Liver (tissue), 9 donors: Measurements from ENCODE around the gene HLA-DQB1. TPM values are rescaled to one million over a fixed set of nuclear protein-coding genes. Genes with fewer than 3 reads are reported as not detected.

Experiments used
- DNase-seq: peaks from one replicate; pipeline ENCODE4 v3.0.0-alpha.2; 2017; ENCODE audit warnings: low spot score
- H3K27ac ChIP-seq, 2 donors: one replicate each; pipeline ENCODE4 v1.7.0; 2013; ENCODE audit warnings: inconsistent platforms in 2 of 2, low read length in 2 of 2, control low read depth in 1 of 2, low read depth in 1 of 2, mild to moderate bottlenecking in 1 of 2
- H3K27me3 ChIP-seq, 4 donors: one replicate each; pipeline versions ENCODE4 v1.6.1 to v1.7.0; 2013; ENCODE audit warnings: low read length in 3 of 4, inconsistent platforms in 1 of 4, mild to moderate bottlenecking in 1 of 4, moderate library complexity in 1 of 4; ENCODE audit not compliant: control insufficient read depth in 4 of 4, insufficient read depth in 4 of 4
- H3K36me3 ChIP-seq, 4 donors: one replicate each; pipeline versions ENCODE4 v1.6.1 to v1.7.0; 2013; ENCODE audit warnings: low read length in 3 of 4, mild to moderate bottlenecking in 3 of 4, low read depth in 1 of 4, moderate library complexity in 1 of 4; ENCODE audit not compliant: control insufficient read depth in 4 of 4, insufficient read depth in 3 of 4
- H3K4me1 ChIP-seq, 4 donors: one replicate each; pipeline versions ENCODE4 v1.6.1 to v1.7.0; 2013; ENCODE audit warnings: low read length in 3 of 4, mild to moderate bottlenecking in 3 of 4, moderate library complexity in 1 of 4; ENCODE audit not compliant: control insufficient read depth in 4 of 4, insufficient read depth in 4 of 4
- H3K4me3 ChIP-seq, 3 donors: one replicate each; pipeline versions ENCODE4 v1.6.1 to v1.7.0; 2013; ENCODE audit warnings: low read length in 3 of 3, control low read depth in 1 of 3, low read depth in 1 of 3, mild to moderate bottlenecking in 1 of 3
- H3K9ac ChIP-seq, 2 donors: one replicate each; pipeline ENCODE4 v1.7.0; 2013; ENCODE audit warnings: low read length in 2 of 2, mild to moderate bottlenecking in 2 of 2, moderate library complexity in 2 of 2, control low read depth in 1 of 2, low read depth in 1 of 2
- H3K9me3 ChIP-seq, 4 donors: one replicate each; pipeline versions ENCODE4 v1.6.1 to v1.7.0; 2013; ENCODE audit warnings: low read length in 3 of 4; ENCODE audit not compliant: control insufficient read depth in 4 of 4
- FOXA2 ChIP-seq: IDR thresholded peaks from 2 replicates; pipeline ENCODE4 v1.6.1; 2016; ENCODE audit warnings: antibody characterized with exemption
- HNF4A ChIP-seq, 2 donors: conservative IDR thresholded peaks; 2 replicates each; pipeline ENCODE4 v1.6.1; 2016; ENCODE audit warnings: antibody characterized with exemption in 2 of 2, mild to moderate bottlenecking in 2 of 2
- JUND ChIP-seq, 2 donors: IDR thresholded peaks; 2 replicates each; pipeline ENCODE4 v1.6.1; 2016; ENCODE audit warnings: antibody characterized with exemption in 2 of 2
- NR2F2 ChIP-seq: IDR thresholded peaks from 2 replicates; pipeline ENCODE4 v1.6.1; 2016; ENCODE audit warnings: antibody characterized with exemption
- RAD21 ChIP-seq, 2 donors: IDR thresholded peaks; 2 replicates each; pipeline ENCODE4 v1.6.1; 2016; ENCODE audit warnings: antibody characterized with exemption in 2 of 2, mild to moderate bottlenecking in 2 of 2
- RXRA ChIP-seq, 2 donors: IDR thresholded peaks; 2 replicates each; pipeline ENCODE4 v1.6.1; 2017 to 2018; ENCODE audit warnings: antibody characterized with exemption in 2 of 2, mild to moderate bottlenecking in 1 of 2
- SP1 ChIP-seq: IDR thresholded peaks from 2 replicates; pipeline ENCODE4 v1.6.1; 2018; ENCODE audit warnings: antibody characterized with exemption, mild to moderate bottlenecking
- TAF1 ChIP-seq: conservative IDR thresholded peaks from 2 replicates; pipeline ENCODE4 v1.6.1; 2016; ENCODE audit warnings: antibody characterized with exemption, mild to moderate bottlenecking
- YY1 ChIP-seq: IDR thresholded peaks from 2 replicates; pipeline ENCODE4 v1.6.1; 2016; ENCODE audit warnings: antibody characterized with exemption, mild to moderate bottlenecking
- WGBS: extraction: QIAGEN DNeasy Blood & Tissue Kit; methylation state at CpG from one replicate; pipeline ENCODE4 v1.1.7; 2013; 5-methylcytosine and 5-hydroxymethylcytosine counted together
- polyA plus RNA-seq, 2 donors: library from polyadenylated mRNA; stranded (reverse) in 1 of 2; unstranded in 1 of 2; fragments of 200-250 nt in 1 of 2; fragments of >200 nt in 1 of 2; fragmentation: Nextera tagmentation in 1 of 2; extraction: Ambion mirVana in 1 of 2; gene quantifications; one replicate each; pipeline versions ENCODE4 v1.2.1 to v1.2.3, GENCODE V29; 2013 to 2015
- total RNA-seq, 2 donors: library from RNA; depleted of rRNA; stranded (reverse); fragments of >200 nt; gene quantifications; one replicate each; pipeline ENCODE4 v1.2.3, GENCODE V29; 2014
- TF ChIP-seq, protein P1 (sequence below): IDR thresholded peaks from 2 replicates; pipeline ENCODE4 v1.6.1; 2016; ENCODE audit warnings: antibody characterized with exemption
- TF ChIP-seq, protein P2 (sequence below): fragments of 150-350 bp; IDR thresholded peaks from 2 replicates; pipeline ENCODE4 v1.5.1; 2017; ENCODE audit warnings: improper control_type of control experiment, low read depth, low read length; ENCODE audit not compliant: missing input control
- TF ChIP-seq, protein P3 (sequence below): IDR thresholded peaks from 2 replicates; pipeline ENCODE4 v1.6.1; 2016; ENCODE audit warnings: antibody characterized with exemption, mild to moderate bottlenecking
- TF ChIP-seq, protein P4 (sequence below): IDR thresholded peaks from 2 replicates; pipeline ENCODE4 v1.6.1; 2016; ENCODE audit warnings: antibody characterized with exemption
- donor health status: healthy.
- donor health status: healthy.
- donor health status: healthy.
- donor health status: healthy.
- donor health status: healthy.

The HLA-DQB1 gene
- total and polyA plus RNA-seq, 4 donors = 1.9 to 12.4 (median 7.3) TPM

DNA sequence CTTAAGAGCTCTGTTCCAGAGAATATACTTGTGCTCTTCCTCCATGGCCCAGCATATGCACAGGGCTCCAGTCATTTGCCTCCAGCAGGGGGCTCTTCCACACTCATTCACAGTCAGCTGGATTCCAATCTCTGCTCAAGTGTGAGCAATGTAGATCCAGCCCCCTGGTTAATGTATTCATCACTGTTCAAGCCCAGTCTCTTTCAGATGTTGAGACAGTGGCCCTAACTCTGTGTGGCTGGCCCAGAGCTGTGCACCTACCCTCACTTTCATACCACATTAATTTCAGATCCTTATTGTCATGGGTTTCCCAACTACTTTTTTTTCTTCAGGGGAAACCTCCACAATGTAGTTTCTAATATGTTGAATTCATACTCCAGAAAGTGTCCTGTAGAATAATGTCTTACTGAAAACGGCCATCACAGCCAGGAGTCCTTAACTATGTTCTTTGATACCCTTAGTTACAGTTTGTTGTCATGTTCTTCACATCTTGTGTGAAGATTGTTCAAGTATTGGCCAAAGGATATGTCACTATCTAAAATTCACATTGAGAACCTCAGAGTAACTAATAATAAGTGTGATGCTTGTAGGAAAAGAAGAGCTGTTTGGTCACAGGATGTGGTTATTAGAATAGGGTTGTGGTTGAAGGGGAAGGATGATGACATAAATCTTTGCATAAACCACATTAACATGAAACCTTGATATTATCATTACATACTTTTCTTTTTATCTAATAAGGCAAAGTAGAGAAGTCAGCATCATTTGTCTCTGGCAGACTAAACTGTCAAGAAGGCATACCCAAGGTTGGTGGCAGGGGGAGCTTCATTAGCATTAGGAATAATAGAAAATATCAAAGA lies 43.7 kb downstream of the HLA-DQB1 start:
- 22% methylated on average over 1 of the region's 1 CpG for WGBS
- Histone ChIP-seq H3K36me3 (no peaks in the 10 kb centered on the region), H3K27me3 (no peaks in the 10 kb centered on the region), H3K9me3 (no peaks in the 10 kb centered on the region), H3K27ac (peak overlapping the region in 1 of 2 donors; percentile 6), H3K9ac (no peak overlapping the region), H3K4me3 (no peak overlapping the region), H3K4me1 (no peaks in the 10 kb centered on the region)
- TF ChIP-seq, protein P1, sequence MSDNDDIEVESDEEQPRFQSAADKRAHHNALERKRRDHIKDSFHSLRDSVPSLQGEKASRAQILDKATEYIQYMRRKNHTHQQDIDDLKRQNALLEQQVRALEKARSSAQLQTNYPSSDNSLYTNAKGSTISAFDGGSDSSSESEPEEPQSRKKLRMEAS = no peak
- TF ChIP-seq RAD21 (IDR thresholded peaks at IDR 0.05) = peak; percentile 36 to 63
- TF ChIP-seq HNF4A (conservative IDR thresholded peaks at IDR 0.05) = no peak
- no peak for TF ChIP-seq SP1
- TF ChIP-seq, protein P2, sequence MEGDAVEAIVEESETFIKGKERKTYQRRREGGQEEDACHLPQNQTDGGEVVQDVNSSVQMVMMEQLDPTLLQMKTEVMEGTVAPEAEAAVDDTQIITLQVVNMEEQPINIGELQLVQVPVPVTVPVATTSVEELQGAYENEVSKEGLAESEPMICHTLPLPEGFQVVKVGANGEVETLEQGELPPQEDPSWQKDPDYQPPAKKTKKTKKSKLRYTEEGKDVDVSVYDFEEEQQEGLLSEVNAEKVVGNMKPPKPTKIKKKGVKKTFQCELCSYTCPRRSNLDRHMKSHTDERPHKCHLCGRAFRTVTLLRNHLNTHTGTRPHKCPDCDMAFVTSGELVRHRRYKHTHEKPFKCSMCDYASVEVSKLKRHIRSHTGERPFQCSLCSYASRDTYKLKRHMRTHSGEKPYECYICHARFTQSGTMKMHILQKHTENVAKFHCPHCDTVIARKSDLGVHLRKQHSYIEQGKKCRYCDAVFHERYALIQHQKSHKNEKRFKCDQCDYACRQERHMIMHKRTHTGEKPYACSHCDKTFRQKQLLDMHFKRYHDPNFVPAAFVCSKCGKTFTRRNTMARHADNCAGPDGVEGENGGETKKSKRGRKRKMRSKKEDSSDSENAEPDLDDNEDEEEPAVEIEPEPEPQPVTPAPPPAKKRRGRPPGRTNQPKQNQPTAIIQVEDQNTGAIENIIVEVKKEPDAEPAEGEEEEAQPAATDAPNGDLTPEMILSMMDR = peak; percentile 47
- no peak for TF ChIP-seq NR2F2
- no peak for DNase-seq

DNA sequence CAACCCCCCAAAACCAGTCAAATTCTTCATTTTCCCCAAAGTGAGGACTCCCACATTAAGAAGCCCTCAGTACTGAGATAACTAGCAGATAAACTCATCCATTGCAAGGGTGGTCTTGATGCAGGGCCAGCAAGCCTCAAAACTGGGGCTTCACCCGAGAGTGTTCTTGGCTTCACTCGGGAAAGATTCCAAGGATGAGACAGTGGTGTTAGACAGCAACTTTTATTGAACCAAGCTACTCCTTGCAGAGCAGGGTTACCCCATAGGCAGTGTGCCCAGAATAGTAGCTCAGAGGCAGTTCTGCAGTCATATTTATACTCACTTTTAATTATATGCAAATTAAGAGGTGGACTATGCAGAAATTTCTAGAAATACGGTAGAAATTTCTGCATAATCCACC lies 45.1 kb downstream of the HLA-DQB1 start:
- H3K4me3 ChIP-seq = no peak overlapping the region
- H3K4me1 ChIP-seq = no peaks in the 10 kb centered on the region
- H3K9me3 ChIP-seq = no peaks in the 10 kb centered on the region
- H3K36me3 ChIP-seq = no peaks in the 10 kb centered on the region
- WGBS = 61% methylated on average over 3 of the region's 3 CpGs
- no peak overlapping the region for H3K27ac ChIP-seq
- no peak for TF ChIP-seq NR2F2
- TF ChIP-seq, protein P1 = no peak
- TF ChIP-seq, protein P3, sequence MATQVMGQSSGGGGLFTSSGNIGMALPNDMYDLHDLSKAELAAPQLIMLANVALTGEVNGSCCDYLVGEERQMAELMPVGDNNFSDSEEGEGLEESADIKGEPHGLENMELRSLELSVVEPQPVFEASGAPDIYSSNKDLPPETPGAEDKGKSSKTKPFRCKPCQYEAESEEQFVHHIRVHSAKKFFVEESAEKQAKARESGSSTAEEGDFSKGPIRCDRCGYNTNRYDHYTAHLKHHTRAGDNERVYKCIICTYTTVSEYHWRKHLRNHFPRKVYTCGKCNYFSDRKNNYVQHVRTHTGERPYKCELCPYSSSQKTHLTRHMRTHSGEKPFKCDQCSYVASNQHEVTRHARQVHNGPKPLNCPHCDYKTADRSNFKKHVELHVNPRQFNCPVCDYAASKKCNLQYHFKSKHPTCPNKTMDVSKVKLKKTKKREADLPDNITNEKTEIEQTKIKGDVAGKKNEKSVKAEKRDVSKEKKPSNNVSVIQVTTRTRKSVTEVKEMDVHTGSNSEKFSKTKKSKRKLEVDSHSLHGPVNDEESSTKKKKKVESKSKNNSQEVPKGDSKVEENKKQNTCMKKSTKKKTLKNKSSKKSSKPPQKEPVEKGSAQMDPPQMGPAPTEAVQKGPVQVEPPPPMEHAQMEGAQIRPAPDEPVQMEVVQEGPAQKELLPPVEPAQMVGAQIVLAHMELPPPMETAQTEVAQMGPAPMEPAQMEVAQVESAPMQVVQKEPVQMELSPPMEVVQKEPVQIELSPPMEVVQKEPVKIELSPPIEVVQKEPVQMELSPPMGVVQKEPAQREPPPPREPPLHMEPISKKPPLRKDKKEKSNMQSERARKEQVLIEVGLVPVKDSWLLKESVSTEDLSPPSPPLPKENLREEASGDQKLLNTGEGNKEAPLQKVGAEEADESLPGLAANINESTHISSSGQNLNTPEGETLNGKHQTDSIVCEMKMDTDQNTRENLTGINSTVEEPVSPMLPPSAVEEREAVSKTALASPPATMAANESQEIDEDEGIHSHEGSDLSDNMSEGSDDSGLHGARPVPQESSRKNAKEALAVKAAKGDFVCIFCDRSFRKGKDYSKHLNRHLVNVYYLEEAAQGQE = no peak
- TF ChIP-seq YY1 = no peak
- no peaks in the 10 kb centered on the region for H3K27me3 ChIP-seq
- H3K9ac ChIP-seq = no peak overlapping the region
- no peak for DNase-seq

DNA sequence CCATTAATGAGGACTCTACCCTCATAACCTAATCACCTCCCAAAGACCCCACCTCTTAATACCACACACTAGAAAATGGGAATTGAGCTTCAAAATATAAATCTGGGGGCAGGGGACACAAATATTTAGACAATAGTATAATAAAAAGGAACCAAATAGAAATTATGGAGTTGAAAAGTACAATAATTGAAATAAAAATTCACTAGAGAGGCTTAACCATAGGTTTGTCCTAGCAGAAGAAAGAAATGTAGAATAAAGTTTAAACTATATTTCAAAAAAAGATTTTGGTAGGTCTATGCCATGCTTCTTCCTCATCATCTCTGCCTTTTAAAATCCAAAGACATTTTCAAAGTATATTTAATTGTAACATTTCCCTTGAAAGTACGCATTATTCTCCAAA lies 48.7 kb downstream of the HLA-DQB1 start:
- Histone ChIP-seq H3K27ac (no peak overlapping the region), H3K27me3 (no peaks in the 10 kb centered on the region), H3K9ac (no peak overlapping the region), H3K36me3 (no peaks in the 10 kb centered on the region), H3K4me1 (no peaks in the 10 kb centered on the region), H3K4me3 (no peak overlapping the region), H3K9me3 (no peaks in the 10 kb centered on the region)
- TF ChIP-seq, protein P2 = no peak
- TF ChIP-seq NR2F2 (no peak), FOXA2 (no peak), RXRA (IDR thresholded peaks at IDR 0.05) (no peak), JUND (IDR thresholded peaks at IDR 0.05) (no peak), HNF4A (conservative IDR thresholded peaks at IDR 0.05) (no peak), TAF1 (no peak)
- TF ChIP-seq, protein P4, sequence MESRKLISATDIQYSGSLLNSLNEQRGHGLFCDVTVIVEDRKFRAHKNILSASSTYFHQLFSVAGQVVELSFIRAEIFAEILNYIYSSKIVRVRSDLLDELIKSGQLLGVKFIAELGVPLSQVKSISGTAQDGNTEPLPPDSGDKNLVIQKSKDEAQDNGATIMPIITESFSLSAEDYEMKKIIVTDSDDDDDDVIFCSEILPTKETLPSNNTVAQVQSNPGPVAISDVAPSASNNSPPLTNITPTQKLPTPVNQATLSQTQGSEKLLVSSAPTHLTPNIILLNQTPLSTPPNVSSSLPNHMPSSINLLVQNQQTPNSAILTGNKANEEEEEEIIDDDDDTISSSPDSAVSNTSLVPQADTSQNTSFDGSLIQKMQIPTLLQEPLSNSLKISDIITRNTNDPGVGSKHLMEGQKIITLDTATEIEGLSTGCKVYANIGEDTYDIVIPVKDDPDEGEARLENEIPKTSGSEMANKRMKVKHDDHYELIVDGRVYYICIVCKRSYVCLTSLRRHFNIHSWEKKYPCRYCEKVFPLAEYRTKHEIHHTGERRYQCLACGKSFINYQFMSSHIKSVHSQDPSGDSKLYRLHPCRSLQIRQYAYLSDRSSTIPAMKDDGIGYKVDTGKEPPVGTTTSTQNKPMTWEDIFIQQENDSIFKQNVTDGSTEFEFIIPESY = no peak
- no peak for DNase-seq
- 84% methylated on average over 1 of the region's 1 CpG for WGBS
